HG03439 (cell line): ENCODE data around the gene OBP2A.

Experiments
- ATAC-seq: cut with Tn5 transposase; IDR thresholded peaks from one replicate; pipeline ENCODE4 v1.9.1; 2021; ENCODE audit warnings: mild to moderate bottlenecking, moderate library complexity; ENCODE audit not compliant: unreplicated experiment

Gene OBP2A

GRCh38 chr9:135551456-135551855, 5.5 kb downstream of the OBP2A start:
- ATAC-seq: no peak

GRCh38 chr9:135552021-135552697, 6.2 kb downstream of the OBP2A start:
- ATAC-seq: no peak

- no peak for ATAC-seq
Observed at GRCh38 chr9:135552698-135553171, 6.8 kb downstream of the OBP2A start.

GRCh38 chr9:135554718-135555117, 8.8 kb downstream of the OBP2A start:
- no peak for ATAC-seq

GRCh38 chr9:135555203-135555602, 9.3 kb downstream of the OBP2A start:
- no peak for ATAC-seq

- ATAC-seq: no peak
Observed at GRCh38 chr9:135555910-135556309, 10.0 kb downstream of the OBP2A start.

GRCh38 chr9:135559606-135560005, 13.7 kb downstream of the OBP2A start:
- ATAC-seq: no peak

GRCh38 chr9:135561391-135562234, 15.7 kb downstream of the OBP2A start, which contains the start of gene PAEP:
PAEP (plus strand) TSS chr9:135561756.
- ATAC-seq: no peak

- ATAC-seq: no peak
Observed at GRCh38 chr9:135562235-135562745, 16.4 kb downstream of the OBP2A start.

GRCh38 chr9:135563039-135563476, 17.1 kb downstream of the OBP2A start:
- no peak for ATAC-seq

GRCh38 chr9:135563858-135564257, 17.9 kb downstream of the OBP2A start:
- ATAC-seq: no peak

GRCh38 chr9:135565141-135565628, 19.3 kb downstream of the OBP2A start:
- ATAC-seq: no peak

GRCh38 chr9:135565636-135566035, 19.7 kb downstream of the OBP2A start:
- ATAC-seq: no peak

- no peak for ATAC-seq
Observed at GRCh38 chr9:135566552-135566951, 20.6 kb downstream of the OBP2A start.

- ATAC-seq: no peak
Observed at GRCh38 chr9:135567311-135567710, 21.4 kb downstream of the OBP2A start.

- no peak for ATAC-seq
Observed at GRCh38 chr9:135568026-135568425, 22.1 kb downstream of the OBP2A start.

- no peak for ATAC-seq
Observed at GRCh38 chr9:135570456-135570855, 24.5 kb downstream of the OBP2A start.

GRCh38 chr9:135572233-135572632, 26.3 kb downstream of the OBP2A start:
- no peak for ATAC-seq

GRCh38 chr9:135573124-135573523, 27.2 kb downstream of the OBP2A start:
- no peak for ATAC-seq

GRCh38 chr9:135574331-135574730, 28.4 kb downstream of the OBP2A start:
- no peak for ATAC-seq

- ATAC-seq: no peak
Observed at GRCh38 chr9:135574943-135575342, 29.0 kb downstream of the OBP2A start.
